Endothelial cell of umbilical vein (primary cell): Measurements from ENCODE around the gene JARID2. TPM values are rescaled to one million over a fixed set of nuclear protein-coding genes. Genes with fewer than 3 reads are reported as not detected.

ENCODE experiments used
- BruUV-seq: library from RNA; stranded (reverse); fragments of 400-500 nt; replicated peaks from 2 replicates; lab custom pipeline; 2021; lab: Mats Ljungman, UMichigan
- CTCF ChIA-PET: fragments of 300-600, 350-600 bp; sonication (Branson Sonifier 250); formaldehyde crosslinking; loops from one replicate; lab custom pipeline; 2021; ENCODE audit warnings: antibody characterized with exemption, inconsistent platforms; lab: Charles Lee
- POLR2A ChIA-PET: fragments of 300-600, 350-600 bp; sonication (Branson Sonifier 250); formaldehyde crosslinking; loops from one replicate; lab custom pipeline; 2021; ENCODE audit warnings: antibody characterized with exemption, inconsistent platforms; lab: Charles Lee
- DNase-seq: peaks from one replicate; pipeline ENCODE4 v3.0.0-alpha.2; 2011; ENCODE audit warnings: low read depth, low spot score
- FAIRE-seq: peaks from 2 replicates; lab custom pipeline; 2011; peaks lifted over from hg19 to GRCh38; lab: Jason Lieb, UNC
- H2AFZ ChIP-seq: 2 replicates; pipeline ENCODE4 v1.6.0; 2012; ENCODE audit warnings: low read depth, low read length, control low read depth, inconsistent platforms
- H3K27ac ChIP-seq: 2 replicates; pipeline ENCODE4 v1.5.1; 2011; ENCODE audit warnings: low read depth, mild to moderate bottlenecking, control low read depth, low read length, moderate library complexity; ENCODE audit not compliant: insufficient read depth
- H3K27me3 ChIP-seq, 2 experiments: 2 replicates each; pipeline versions ENCODE4 v1.6.0 to v1.6.1; 2011; ENCODE audit warnings: low read length in 2 of 2, mixed read lengths in 1 of 2; ENCODE audit not compliant: control insufficient read depth in 2 of 2, insufficient read depth in 2 of 2
- H3K36me3 ChIP-seq, 2 experiments: 2 replicates in 1 of 2; 3 replicates in 1 of 2; pipeline ENCODE4 v1.5.1; 2011; ENCODE audit warnings: low read length in 2 of 2, mild to moderate bottlenecking in 1 of 2, moderate library complexity in 1 of 2; ENCODE audit not compliant: control insufficient read depth in 2 of 2, insufficient read depth in 2 of 2; ENCODE audit errors: extremely low read depth in 1 of 2
- H3K4me1 ChIP-seq: 3 replicates; pipeline ENCODE4 v1.5.1; 2011; ENCODE audit warnings: mild to moderate bottlenecking, low read length; ENCODE audit not compliant: control insufficient read depth, insufficient read depth; ENCODE audit errors: extremely low read depth
- H3K4me2 ChIP-seq: 2 replicates; pipeline ENCODE4 v1.6.1; 2011; ENCODE audit warnings: low read length, control low read depth, mixed read lengths; ENCODE audit not compliant: insufficient read depth
- H3K4me3 ChIP-seq, 3 experiments: fragments of 200-600 bp in 1 of 3; sonication (generic), shearing (Covaris generic) in 1 of 3; replicated peaks in 1 of 3; 2 replicates each; pipeline ENCODE4 v1.5.1; 2011 to 2016; ENCODE audit warnings: control low read depth in 3 of 3, low read length in 3 of 3, mild to moderate bottlenecking in 2 of 3, inconsistent platforms in 1 of 3, low read depth in 1 of 3, moderate library complexity in 1 of 3; ENCODE audit not compliant: insufficient read depth in 1 of 3
- H3K79me2 ChIP-seq: 2 replicates; pipeline ENCODE4 v1.6.0; 2012; ENCODE audit warnings: low read length, inconsistent platforms; ENCODE audit not compliant: control insufficient read depth, insufficient read depth
- H3K9ac ChIP-seq: replicated peaks from 2 replicates; pipeline ENCODE3; 2011; ENCODE audit warnings: low read length, control low read depth; ENCODE audit not compliant: insufficient read depth; ENCODE audit errors: extremely low read depth
- H3K9me1 ChIP-seq: replicated peaks from 3 replicates; pipeline ENCODE4 v1.6.0; 2011; ENCODE audit warnings: mild to moderate bottlenecking, low read length; ENCODE audit not compliant: control insufficient read depth, insufficient read depth; ENCODE audit errors: extremely low read depth
- H3K9me3 ChIP-seq: replicated peaks from 2 replicates; pipeline ENCODE4 v1.5.1; 2012; ENCODE audit warnings: low read length, inconsistent platforms; ENCODE audit not compliant: control insufficient read depth, insufficient read depth
- H4K20me1 ChIP-seq: replicated peaks from 2 replicates; pipeline ENCODE3; 2011; ENCODE audit warnings: mild to moderate bottlenecking, low read length; ENCODE audit not compliant: control insufficient read depth, insufficient read depth; ENCODE audit errors: extremely low read depth
- FOS ChIP-seq: IDR thresholded peaks from 2 replicates; pipeline ENCODE4 v1.6.1; 2011; ENCODE audit warnings: mild to moderate bottlenecking, low read length, moderate library complexity, borderline replicate concordance; ENCODE audit not compliant: insufficient read depth
- MAX ChIP-seq: IDR thresholded peaks from 2 replicates; pipeline ENCODE4 v1.6.1; 2011; ENCODE audit not compliant: insufficient read depth, insufficient read length
- POLR2A ChIP-seq: IDR thresholded peaks from 2 replicates; pipeline ENCODE4 v1.6.1; 2012; ENCODE audit warnings: low read depth, mild to moderate bottlenecking, control low read depth, low read length
- dilution Hi-C: fragments of 300-500 bp; cut with MboI; formaldehyde crosslinking; loops from one replicate; pipeline ENCODE4 v1.15.0; 2019; ENCODE audit warnings: low sequenced_read_pairs; ENCODE audit not compliant: extremely low pct_ligation_motif_present
- intact Hi-C: fragments of 100-400 bp; cut with micrococcal nuclease; formaldehyde crosslinking; loops from one replicate; pipeline ENCODE4 v1.10.0; 2022
- polyA plus RNA-seq, 4 experiments: library from polyadenylated mRNA; depleted of rRNA in 3 of 4; stranded (reverse) in 3 of 4; unstranded in 1 of 4; fragments of >200 nt; gene quantifications; 2 replicates each; pipeline versions ENCODE4 v1.2.1 to v1.2.3, GENCODE V29; 2011 to 2012; ENCODE audit warnings: missing spikeins in 1 of 4
- total RNA-seq: library from RNA; stranded (reverse); gene quantifications from 2 replicates; pipeline ENCODE4 v1.2.3, GENCODE V29; 2021

The JARID2 gene
- total and polyA plus RNA-seq, 2 donors (not counting 3 experiments of a cell fraction or from before 2014, with no cell fraction given) = 2.9 to 10.6 TPM

- Histone ChIP-seq H4K20me1 (no peaks in the 10 kb centered on the region), H3K4me2 (peak overlapping the region; percentile 14), H2AFZ (no peak overlapping the region), H3K9me1 (no peaks in the 10 kb centered on the region), H3K27ac (no peak overlapping the region), H3K9ac (no peak overlapping the region), H3K79me2 (peaks cover 1% of the 10 kb centered on the region), H3K4me1 (peaks cover 29% of the 10 kb centered on the region), H3K4me3 (no peak overlapping the region), H3K36me3 (no peaks in the 10 kb centered on the region), H3K27me3 (no peaks in the 10 kb centered on the region), H3K9me3 (no peaks in the 10 kb centered on the region)
- no peak for FAIRE-seq
- no peak for DNase-seq
- intact Hi-C loops = no loop called here
- no TSS peak for BruUV-seq
- ChIA-PET CTCF (interaction anchor here (1.0 to 1.5 kb wide), 4 partner anchors 10 to 48 kb away, joined by 3 to 6 read pairs (median 4); no protein-coding TSS in a partner anchor), POLR2A (interaction anchor here (0.6 to 0.8 kb wide), 2 partner anchors 16 to 17 kb away, joined by 3 to 10 read pairs; no protein-coding TSS in a partner anchor)
- TF ChIP-seq POLR2A = no peak
- no peak for TF ChIP-seq FOS
- no peak for TF ChIP-seq MAX
- dilution Hi-C loops = no loop called here
Observed at GRCh38 chr6:15268137-15268908, 22.5 kb downstream of the JARID2 start.

GRCh38 chr6:15269011-15269410 lies 23.1 kb downstream of the JARID2 start:
- Histone ChIP-seq H3K79me2 (peaks cover 1% of the 10 kb centered on the region), H3K9ac (no peak overlapping the region), H3K4me2 (no peak overlapping the region), H4K20me1 (no peaks in the 10 kb centered on the region), H3K27me3 (no peaks in the 10 kb centered on the region), H3K9me3 (no peaks in the 10 kb centered on the region), H3K27ac (no peak overlapping the region), H3K4me1 (peaks cover 29% of the 10 kb centered on the region), H3K4me3 (no peak overlapping the region), H3K36me3 (no peaks in the 10 kb centered on the region), H2AFZ (no peak overlapping the region), H3K9me1 (no peaks in the 10 kb centered on the region)
- intact Hi-C loops = no loop called here
- ChIA-PET CTCF (interaction anchor here (1.0 to 1.5 kb wide), 3 partner anchors 9 to 20 kb away, joined by 3 to 6 read pairs (median 5); no protein-coding TSS in a partner anchor), POLR2A (interaction anchor here (0.8 kb wide), 1 partner anchor 16 kb away, joined by 10 read pairs; no protein-coding TSS in a partner anchor)
- FAIRE-seq (no peak), DNase-seq (no peak)
- no peak for TF ChIP-seq FOS
- no TSS peak for BruUV-seq
- dilution Hi-C loops = no loop called here
